ENCODE results near the gene STPG3.
A peak's percentile ranks its signal among the peaks of the same experiment; 100 is the strongest.
"Not testable (repeated sequence)": the region's sequence is repeated elsewhere in the genome, so short reads cannot be mapped to it uniquely, and the experiment has no call there.

Gene STPG3

DNA sequence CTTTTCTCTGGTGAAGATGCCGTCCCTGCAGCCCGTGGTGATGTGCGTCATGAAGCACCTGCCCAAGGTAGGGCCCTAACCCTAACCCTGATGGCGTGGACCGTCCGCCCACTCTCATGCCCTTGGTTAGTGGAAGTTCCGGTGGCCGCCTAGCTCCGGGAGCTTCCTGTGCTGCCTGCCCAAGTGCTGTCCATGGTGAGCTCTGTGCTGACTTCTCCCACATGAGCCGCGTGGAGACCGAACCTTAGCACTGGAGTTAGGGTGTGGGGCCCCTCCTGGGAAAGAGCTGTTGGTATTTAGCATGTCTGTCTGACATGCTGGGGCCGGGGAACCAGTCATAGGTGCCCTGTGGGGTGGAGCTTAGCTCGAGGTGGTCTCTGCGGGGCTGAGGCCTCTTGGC is 5.3 kb downstream of the STPG3 start:
- Histone ChIP-seq H3K27me3 (ENCODE audit: control insufficient read depth in 1 of 2, insufficient read depth in 2 of 2, low read length in 2 of 2) (no peaks in the 10 kb centered on the region), H3K4me1 (ENCODE audit: control insufficient read depth in 1 of 2, insufficient read depth in 2 of 2, low read length in 2 of 2) (peaks cover 21 to 33% of the 10 kb centered on the region in 2 donors), H3K27ac (ENCODE audit: low read depth, low read length) (no peak overlapping the region), H3K36me3 (ENCODE audit: control insufficient read depth in 1 of 2, insufficient read depth in 2 of 2, low read length in 2 of 2) (peaks cover 5 to 21% of the 10 kb centered on the region in 2 donors), H3K9ac (ENCODE audit: low read depth in 1 of 2, low read length in 2 of 2) (peak overlapping the region; percentile 65 to 85), H3K9me3 (ENCODE audit: control insufficient read depth in 1 of 2, low read length in 2 of 2) (no peaks in the 10 kb centered on the region), H3K4me3 (ENCODE audit: low read depth in 1 of 2, low read length in 2 of 2) (peak overlapping the region; percentile 84 to 93)

DNA sequence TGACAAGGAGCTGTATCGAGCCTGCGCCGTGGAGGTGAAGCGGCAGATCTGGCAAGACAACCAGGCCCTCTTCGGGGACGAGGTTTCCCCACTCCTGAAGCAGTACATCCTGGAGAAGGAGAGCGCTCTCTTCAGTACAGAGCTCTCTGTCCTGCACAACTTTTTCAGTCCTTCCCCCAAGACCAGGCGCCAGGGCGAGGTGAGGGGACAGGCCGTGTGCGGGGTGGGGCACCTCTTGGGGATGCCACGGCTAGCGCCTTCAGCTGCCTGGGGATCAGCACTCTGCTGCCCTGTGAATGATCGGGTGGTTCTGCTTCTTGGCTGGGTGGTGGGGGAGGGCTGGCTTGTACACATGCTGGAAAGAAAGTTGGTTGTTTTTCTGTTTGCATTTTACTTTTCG is 5.8 kb downstream of the STPG3 start:
- Histone ChIP-seq H3K27ac (ENCODE audit: low read depth, low read length) (no peak overlapping the region), H3K4me3 (ENCODE audit: low read depth in 1 of 2, low read length in 2 of 2) (peak overlapping the region; percentile 84 to 93), H3K9me3 (ENCODE audit: control insufficient read depth in 1 of 2, low read length in 2 of 2) (no peaks in the 10 kb centered on the region), H3K27me3 (ENCODE audit: control insufficient read depth in 1 of 2, insufficient read depth in 2 of 2, low read length in 2 of 2) (no peaks in the 10 kb centered on the region), H3K4me1 (ENCODE audit: control insufficient read depth in 1 of 2, insufficient read depth in 2 of 2, low read length in 2 of 2) (peaks cover 21 to 33% of the 10 kb centered on the region in 2 donors), H3K9ac (ENCODE audit: low read depth in 1 of 2, low read length in 2 of 2) (no peak overlapping the region), H3K36me3 (ENCODE audit: control insufficient read depth in 1 of 2, insufficient read depth in 2 of 2, low read length in 2 of 2) (peaks cover 5 to 21% of the 10 kb centered on the region in 2 donors)

GRCh38 chr9:137262173-137262908 is 11.3 kb downstream of the STPG3 start:
- not testable (repeated sequence) for H3K4me1 ChIP-seq (ENCODE audit: control insufficient read depth in 1 of 2, insufficient read depth in 2 of 2, low read length in 2 of 2); H3K27ac ChIP-seq (ENCODE audit: low read depth, low read length); H3K27me3 ChIP-seq (ENCODE audit: control insufficient read depth in 1 of 2, insufficient read depth in 2 of 2, low read length in 2 of 2); H3K9me3 ChIP-seq (ENCODE audit: control insufficient read depth in 1 of 2, low read length in 2 of 2); H3K9ac ChIP-seq (ENCODE audit: low read depth in 1 of 2, low read length in 2 of 2); H3K4me3 ChIP-seq (ENCODE audit: low read depth in 1 of 2, low read length in 2 of 2)
- H3K36me3 ChIP-seq (ENCODE audit: control insufficient read depth in 1 of 2, insufficient read depth in 2 of 2, low read length in 2 of 2) = peaks cover 14 to 46% of the 10 kb centered on the region in 2 donors

GRCh38 chr9:137262909-137263285 is 11.8 kb downstream of the STPG3 start:
- H3K36me3 ChIP-seq (ENCODE audit: control insufficient read depth in 1 of 2, insufficient read depth in 2 of 2, low read length in 2 of 2) = peaks cover 14 to 46% of the 10 kb centered on the region in 2 donors
- no peaks in the 10 kb centered on the region for H3K9me3 ChIP-seq (ENCODE audit: control insufficient read depth in 1 of 2, low read length in 2 of 2)
- no peaks in the 10 kb centered on the region for H3K27me3 ChIP-seq (ENCODE audit: control insufficient read depth in 1 of 2, insufficient read depth in 2 of 2, low read length in 2 of 2)
- peaks cover 2 to 3% of the 10 kb centered on the region in 2 donors for H3K4me1 ChIP-seq (ENCODE audit: control insufficient read depth in 1 of 2, insufficient read depth in 2 of 2, low read length in 2 of 2)
- no peak overlapping the region for H3K27ac ChIP-seq (ENCODE audit: low read depth, low read length)
- no peak overlapping the region for H3K9ac ChIP-seq (ENCODE audit: low read depth in 1 of 2, low read length in 2 of 2)
- no peak overlapping the region for H3K4me3 ChIP-seq (ENCODE audit: low read depth in 1 of 2, low read length in 2 of 2)

- no peaks in the 10 kb centered on the region for H3K27me3 ChIP-seq (ENCODE audit: control insufficient read depth in 1 of 2, insufficient read depth in 2 of 2, low read length in 2 of 2)
- H3K4me1 ChIP-seq (ENCODE audit: control insufficient read depth in 1 of 2, insufficient read depth in 2 of 2, low read length in 2 of 2) = peaks cover 4 to 6% of the 10 kb centered on the region in 2 donors
- H3K9me3 ChIP-seq (ENCODE audit: control insufficient read depth in 1 of 2, low read length in 2 of 2) = no peaks in the 10 kb centered on the region
- H3K4me3 ChIP-seq (ENCODE audit: low read depth in 1 of 2, low read length in 2 of 2) = no peak overlapping the region
- H3K36me3 ChIP-seq (ENCODE audit: control insufficient read depth in 1 of 2, insufficient read depth in 2 of 2, low read length in 2 of 2) = peaks cover 14 to 41% of the 10 kb centered on the region in 2 donors
- H3K27ac ChIP-seq (ENCODE audit: low read depth, low read length) = no peak overlapping the region
- H3K9ac ChIP-seq (ENCODE audit: low read depth in 1 of 2, low read length in 2 of 2) = no peak overlapping the region
Measured at GRCh38 chr9:137263506-137263905, 12.4 kb downstream of the STPG3 start.

DNA sequence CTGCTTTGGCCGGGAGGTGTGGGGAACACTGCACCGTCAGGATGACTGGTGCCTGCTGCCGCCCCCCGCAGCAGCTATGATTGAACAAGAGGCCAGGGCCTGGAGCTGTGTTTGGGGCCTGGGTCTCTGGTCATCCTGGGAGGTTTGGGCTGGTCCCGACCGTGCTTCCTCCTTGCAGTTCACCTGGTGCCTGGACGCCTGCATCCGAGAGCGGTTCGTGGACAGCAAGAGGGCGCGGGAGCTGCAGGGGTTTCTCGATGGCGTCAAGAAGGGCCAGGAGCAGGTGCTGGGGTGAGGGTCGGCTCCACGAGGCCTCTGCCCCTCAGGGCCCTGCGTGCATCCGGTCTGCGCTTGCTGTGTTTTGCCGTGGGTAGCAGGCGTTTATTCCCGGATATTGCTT is 13.0 kb downstream of the STPG3 start:
- H3K9me3 ChIP-seq (ENCODE audit: control insufficient read depth in 1 of 2, low read length in 2 of 2) = no peaks in the 10 kb centered on the region
- H3K27me3 ChIP-seq (ENCODE audit: control insufficient read depth in 1 of 2, insufficient read depth in 2 of 2, low read length in 2 of 2) = no peaks in the 10 kb centered on the region
- no peak overlapping the region for H3K4me3 ChIP-seq (ENCODE audit: low read depth in 1 of 2, low read length in 2 of 2)
- no peak overlapping the region for H3K27ac ChIP-seq (ENCODE audit: low read depth, low read length)
- no peak overlapping the region for H3K9ac ChIP-seq (ENCODE audit: low read depth in 1 of 2, low read length in 2 of 2)
- H3K4me1 ChIP-seq (ENCODE audit: control insufficient read depth in 1 of 2, insufficient read depth in 2 of 2, low read length in 2 of 2) = peaks cover 10 to 12% of the 10 kb centered on the region in 2 donors
- H3K36me3 ChIP-seq (ENCODE audit: control insufficient read depth in 1 of 2, insufficient read depth in 2 of 2, low read length in 2 of 2) = peaks cover 12 to 42% of the 10 kb centered on the region in 2 donors

DNA sequence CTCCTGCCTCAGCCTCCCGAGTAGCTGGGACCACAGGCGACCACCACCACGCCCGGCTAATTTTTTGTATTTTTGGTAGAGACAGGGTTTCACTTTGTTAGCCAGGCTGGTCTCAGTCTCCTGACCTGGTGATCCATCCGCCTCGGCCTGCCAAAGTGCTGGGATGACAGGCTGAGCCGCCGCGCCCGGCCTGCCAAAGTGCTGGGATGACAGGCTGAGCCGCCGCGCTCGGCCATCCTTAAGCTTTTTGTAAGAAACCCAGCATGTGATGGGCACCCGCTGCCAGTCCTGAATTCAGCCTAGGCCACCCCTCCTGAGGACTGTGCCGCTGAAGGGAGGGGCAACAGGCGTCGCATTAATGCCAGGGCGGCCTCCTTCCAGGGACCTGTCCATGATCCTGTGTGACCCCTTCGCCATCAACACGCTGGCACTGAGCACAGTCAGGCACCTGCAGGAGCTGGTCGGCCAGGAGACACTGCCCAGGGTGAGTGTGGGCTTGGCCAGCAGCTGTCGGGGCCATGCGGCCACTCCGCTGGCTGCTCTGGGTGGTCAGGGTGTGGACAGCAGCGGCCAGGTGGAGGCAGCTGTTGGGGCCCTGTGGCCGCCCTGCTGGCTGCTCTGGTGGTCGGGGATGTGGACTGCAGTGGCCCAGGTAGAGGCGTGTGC is 14.5 kb downstream of the STPG3 start:
- Histone ChIP-seq H3K27ac (ENCODE audit: low read depth, low read length) (no peak overlapping the region), H3K9ac (ENCODE audit: low read depth in 1 of 2, low read length in 2 of 2) (no peak overlapping the region), H3K9me3 (ENCODE audit: control insufficient read depth in 1 of 2, low read length in 2 of 2) (no peaks in the 10 kb centered on the region), H3K36me3 (ENCODE audit: control insufficient read depth in 1 of 2, insufficient read depth in 2 of 2, low read length in 2 of 2) (peaks cover 12 to 40% of the 10 kb centered on the region in 2 donors), H3K4me3 (ENCODE audit: low read depth in 1 of 2, low read length in 2 of 2) (no peak overlapping the region), H3K4me1 (ENCODE audit: control insufficient read depth in 1 of 2, insufficient read depth in 2 of 2, low read length in 2 of 2) (peaks cover 18 to 21% of the 10 kb centered on the region in 2 donors), H3K27me3 (ENCODE audit: control insufficient read depth in 1 of 2, insufficient read depth in 2 of 2, low read length in 2 of 2) (no peaks in the 10 kb centered on the region)

GRCh38 chr9:137266162-137266527 is 15.1 kb downstream of the STPG3 start:
- Histone ChIP-seq H3K4me3 (ENCODE audit: low read depth in 1 of 2, low read length in 2 of 2) (no peak overlapping the region), H3K9me3 (ENCODE audit: control insufficient read depth in 1 of 2, low read length in 2 of 2) (no peaks in the 10 kb centered on the region), H3K36me3 (ENCODE audit: control insufficient read depth in 1 of 2, insufficient read depth in 2 of 2, low read length in 2 of 2) (peaks cover 12 to 45% of the 10 kb centered on the region in 2 donors), H3K27me3 (ENCODE audit: control insufficient read depth in 1 of 2, insufficient read depth in 2 of 2, low read length in 2 of 2) (no peaks in the 10 kb centered on the region), H3K4me1 (ENCODE audit: control insufficient read depth in 1 of 2, insufficient read depth in 2 of 2, low read length in 2 of 2) (peaks cover 18 to 21% of the 10 kb centered on the region in 2 donors), H3K27ac (ENCODE audit: low read depth, low read length) (no peak overlapping the region), H3K9ac (ENCODE audit: low read depth in 1 of 2, low read length in 2 of 2) (no peak overlapping the region)

- no peaks in the 10 kb centered on the region for H3K9me3 ChIP-seq (ENCODE audit: control insufficient read depth in 1 of 2, low read length in 2 of 2)
- H3K4me3 ChIP-seq (ENCODE audit: low read depth in 1 of 2, low read length in 2 of 2) = no peak overlapping the region
- H3K27me3 ChIP-seq (ENCODE audit: control insufficient read depth in 1 of 2, insufficient read depth in 2 of 2, low read length in 2 of 2) = no peaks in the 10 kb centered on the region
- H3K27ac ChIP-seq (ENCODE audit: low read depth, low read length) = no peak overlapping the region
- H3K9ac ChIP-seq (ENCODE audit: low read depth in 1 of 2, low read length in 2 of 2) = no peak overlapping the region
- H3K36me3 ChIP-seq (ENCODE audit: control insufficient read depth in 1 of 2, insufficient read depth in 2 of 2, low read length in 2 of 2) = peaks cover 12 to 46% of the 10 kb centered on the region in 2 donors
- H3K4me1 ChIP-seq (ENCODE audit: control insufficient read depth in 1 of 2, insufficient read depth in 2 of 2, low read length in 2 of 2) = peaks cover 18 to 21% of the 10 kb centered on the region in 2 donors
Measured at GRCh38 chr9:137266585-137267453, 15.7 kb downstream of the STPG3 start.

DNA sequence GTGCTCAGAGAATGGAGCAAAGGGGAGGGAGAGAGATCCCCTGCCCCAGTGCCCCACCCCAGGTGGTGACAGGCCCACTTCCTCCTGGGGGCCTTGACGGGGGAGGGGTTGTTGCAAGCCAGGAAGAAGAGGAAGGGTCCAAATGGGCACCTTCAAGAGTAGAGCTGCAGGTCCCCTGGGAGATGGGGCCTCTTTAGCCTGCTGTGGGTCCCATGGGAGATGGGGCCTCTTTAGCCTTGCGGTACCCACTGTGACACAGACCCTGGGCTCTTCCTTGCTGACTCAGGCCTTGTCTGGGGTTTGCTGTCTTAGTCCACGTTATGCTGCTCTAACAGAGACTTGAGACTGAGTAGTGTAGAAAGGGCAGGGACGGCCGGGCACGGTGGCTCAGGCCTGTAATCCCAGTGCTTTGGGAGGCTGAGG is 16.9 kb downstream of the STPG3 start:
- H3K27ac ChIP-seq (ENCODE audit: low read depth, low read length) = no peak overlapping the region

More for the DNA sequence above, 16.9 kb downstream of the STPG3 start:
- Histone ChIP-seq H3K27me3 (ENCODE audit: control insufficient read depth in 1 of 2, insufficient read depth in 2 of 2, low read length in 2 of 2) (no peaks in the 10 kb centered on the region), H3K36me3 (ENCODE audit: control insufficient read depth in 1 of 2, insufficient read depth in 2 of 2, low read length in 2 of 2) (peaks cover 12 to 55% of the 10 kb centered on the region in 2 donors), H3K9ac (ENCODE audit: low read depth in 1 of 2, low read length in 2 of 2) (no peak overlapping the region), H3K4me1 (ENCODE audit: control insufficient read depth in 1 of 2, insufficient read depth in 2 of 2, low read length in 2 of 2) (peaks cover 18 to 21% of the 10 kb centered on the region in 2 donors), H3K9me3 (ENCODE audit: control insufficient read depth in 1 of 2, low read length in 2 of 2) (no peaks in the 10 kb centered on the region), H3K4me3 (ENCODE audit: low read depth in 1 of 2, low read length in 2 of 2) (no peak overlapping the region)
